GM18511 (cell line): ENCODE data around the gene AGK.

Experiments used
- ATAC-seq: cut with Tn5 transposase; IDR thresholded peaks from one replicate; pipeline ENCODE4 v1.9.1; 2021; ENCODE audit warnings: mild to moderate bottlenecking, moderate library complexity; ENCODE audit not compliant: unreplicated experiment

Gene AGK, protein sequence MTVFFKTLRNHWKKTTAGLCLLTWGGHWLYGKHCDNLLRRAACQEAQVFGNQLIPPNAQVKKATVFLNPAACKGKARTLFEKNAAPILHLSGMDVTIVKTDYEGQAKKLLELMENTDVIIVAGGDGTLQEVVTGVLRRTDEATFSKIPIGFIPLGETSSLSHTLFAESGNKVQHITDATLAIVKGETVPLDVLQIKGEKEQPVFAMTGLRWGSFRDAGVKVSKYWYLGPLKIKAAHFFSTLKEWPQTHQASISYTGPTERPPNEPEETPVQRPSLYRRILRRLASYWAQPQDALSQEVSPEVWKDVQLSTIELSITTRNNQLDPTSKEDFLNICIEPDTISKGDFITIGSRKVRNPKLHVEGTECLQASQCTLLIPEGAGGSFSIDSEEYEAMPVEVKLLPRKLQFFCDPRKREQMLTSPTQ

DNA sequence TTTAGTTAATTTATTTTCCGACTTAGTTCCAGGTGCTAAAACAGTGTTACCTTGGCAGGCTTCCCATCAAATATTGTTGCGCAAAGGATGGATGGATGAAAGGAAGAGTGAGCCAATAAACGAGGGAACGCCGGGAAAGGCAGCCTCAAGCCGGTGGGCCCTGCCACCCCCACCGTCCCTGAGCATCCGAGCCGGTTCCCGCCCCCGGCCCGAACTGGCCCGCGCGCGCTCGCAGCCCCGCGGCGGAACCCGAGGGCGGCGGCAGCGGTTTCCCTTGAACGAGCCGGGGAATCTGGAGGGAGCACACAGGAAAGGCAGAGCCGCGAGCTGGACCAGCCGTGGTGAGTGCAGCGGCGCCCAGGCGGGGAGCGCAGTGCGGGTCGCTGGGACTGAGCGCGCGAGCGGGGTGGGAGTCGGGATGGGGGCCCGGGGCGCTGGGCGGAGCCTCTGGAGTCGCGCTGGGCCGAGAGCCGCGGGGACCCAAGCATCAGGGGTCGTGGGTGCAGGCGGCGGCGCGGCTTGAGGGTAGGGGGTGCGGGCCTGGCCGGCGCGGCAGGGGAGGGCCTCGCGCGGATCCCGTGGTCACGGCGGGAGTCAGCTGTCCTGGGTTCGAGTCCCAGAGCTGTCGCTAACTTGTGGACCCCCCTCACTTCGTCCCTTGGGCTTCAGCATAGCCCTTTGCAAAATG, at the start of gene AGK:
TSS of gene AGK (plus strand) at position 317 of the 688 bp plus-strand sequence. CDS start 4,057 bp downstream, outside the sequence.
- peak; percentile 96 for ATAC-seq

DNA sequence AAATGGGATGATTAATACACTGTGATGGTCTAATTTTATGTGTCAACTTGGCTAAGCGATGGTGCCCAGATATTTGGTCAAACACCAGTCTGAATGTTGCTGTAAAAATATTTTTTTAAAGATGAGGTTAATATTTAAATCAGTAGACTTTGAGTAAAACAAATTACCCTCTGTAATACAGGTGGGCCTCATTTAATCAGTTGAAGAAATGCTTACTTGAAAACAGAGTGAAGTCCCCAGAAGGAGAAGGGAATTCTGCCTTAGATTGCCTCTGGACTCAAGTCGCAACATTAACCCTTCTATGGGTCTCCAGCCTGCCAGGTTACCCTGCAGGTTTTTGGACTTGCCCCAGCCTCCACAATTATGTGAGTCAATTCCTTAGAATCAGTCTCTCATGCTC, 49.8 kb upstream of the AGK start:
- ATAC-seq: no peak

DNA sequence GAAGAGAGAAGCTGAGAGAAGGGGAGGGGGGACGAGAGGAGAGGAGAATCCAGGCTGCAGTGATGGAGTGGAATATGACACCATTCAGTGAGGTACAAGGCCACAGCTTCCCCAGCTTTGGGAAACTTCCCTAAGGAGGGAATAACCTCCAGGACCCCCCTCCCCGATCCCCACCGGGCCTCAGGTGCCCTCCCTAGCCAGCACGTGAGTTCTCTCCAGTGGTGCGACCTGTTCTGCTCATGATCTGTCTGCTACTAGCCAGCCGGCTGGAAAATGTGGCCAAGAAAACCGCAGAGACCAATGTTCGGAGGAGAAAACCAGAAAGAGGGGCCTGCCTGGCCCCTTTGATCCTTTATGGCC, 39.9 kb upstream of the AGK start:
- no peak for ATAC-seq

DNA sequence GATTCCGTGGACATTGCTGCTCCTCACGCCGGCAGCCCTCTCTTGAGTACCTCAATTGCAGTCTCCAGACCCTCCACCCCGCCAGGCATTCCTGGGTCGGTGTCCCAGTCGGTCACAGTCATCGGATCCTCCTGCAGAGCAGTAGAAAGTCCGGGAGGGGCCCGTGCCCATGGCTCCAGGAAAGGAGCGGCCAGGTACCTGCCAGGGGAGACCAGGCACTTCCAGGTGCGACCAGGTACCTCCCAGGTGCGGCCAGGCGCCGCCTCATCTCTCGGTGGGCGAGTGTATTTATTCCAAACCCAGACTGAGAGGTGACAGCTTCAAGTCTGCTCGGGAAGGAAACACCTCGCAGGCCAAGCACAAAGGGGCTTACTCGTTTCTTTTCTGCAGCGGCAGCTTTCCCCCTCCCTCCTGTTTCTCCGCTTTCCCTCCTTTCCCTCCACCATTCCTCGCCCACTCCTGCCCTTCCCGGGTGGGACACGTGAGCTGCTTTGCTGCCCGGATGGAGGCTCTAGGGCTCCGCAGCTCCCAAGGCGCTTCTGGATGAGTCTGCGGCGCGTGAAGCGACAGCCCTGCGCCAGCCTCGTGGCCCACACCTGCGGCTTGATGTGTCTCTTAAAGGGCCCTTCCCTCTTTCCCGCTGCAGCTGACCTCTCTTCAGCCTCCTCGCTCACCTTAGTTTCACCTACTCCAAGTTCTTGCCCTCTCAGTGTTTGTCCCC, 39.4 kb upstream of the AGK start:
- ATAC-seq: no peak

DNA sequence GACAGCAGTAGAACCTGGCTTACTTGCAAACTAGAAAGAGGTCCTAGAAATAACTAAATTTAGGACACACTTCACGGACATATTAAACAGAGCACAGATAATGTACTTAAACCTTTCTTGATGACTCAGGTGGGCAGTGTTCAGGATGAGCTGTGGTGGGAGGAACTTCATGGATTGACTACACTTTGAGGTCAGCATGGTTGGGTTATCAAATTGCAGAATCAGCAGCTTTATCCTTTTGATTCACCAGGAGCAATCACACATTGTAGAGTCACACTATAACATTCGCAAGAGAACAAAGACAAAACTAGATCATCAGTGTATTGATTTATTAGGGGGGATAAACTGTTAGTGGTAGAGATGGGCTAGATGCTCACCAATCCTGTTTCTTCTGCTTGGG, 38.6 kb upstream of the AGK start:
- no peak for ATAC-seq

DNA sequence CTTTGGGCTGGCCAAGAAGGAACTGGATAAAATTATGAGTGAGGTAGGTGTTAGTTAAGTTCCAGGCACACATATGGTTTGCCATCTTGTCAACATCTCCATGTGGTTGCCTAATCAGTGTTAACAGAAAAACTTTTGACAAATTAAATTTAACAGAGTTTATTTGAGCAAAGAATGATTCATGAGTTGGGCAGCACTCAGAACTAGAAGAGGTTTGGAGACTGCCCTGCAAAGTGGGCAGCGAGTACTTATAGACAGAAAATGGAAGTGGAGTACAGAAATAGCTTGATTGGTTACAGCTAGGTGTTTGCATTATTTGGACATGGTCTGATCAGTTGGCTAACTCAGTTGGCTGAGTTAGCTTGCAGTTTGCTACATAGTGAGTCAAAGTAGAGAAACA, 37.5 kb upstream of the AGK start:
- no peak for ATAC-seq

DNA sequence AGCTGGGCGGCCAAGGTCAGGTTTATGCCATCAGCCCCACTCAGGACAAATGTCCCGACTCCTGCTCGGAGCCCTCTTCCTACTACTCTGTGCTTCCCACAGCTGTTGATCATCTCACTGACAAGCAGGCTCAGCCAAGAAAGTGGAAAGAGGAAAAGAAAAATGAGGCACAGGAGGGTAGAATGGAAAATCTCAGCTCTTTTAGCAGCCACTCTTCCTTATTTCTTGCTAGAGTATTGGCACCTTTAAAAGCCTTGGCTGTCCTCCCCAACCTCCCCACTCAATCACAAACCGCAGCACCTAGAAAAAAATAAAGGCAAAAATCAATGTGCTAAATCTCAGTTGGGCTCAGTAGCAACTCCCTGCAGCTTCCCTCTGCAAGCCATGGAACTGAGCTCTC, 35.3 kb upstream of the AGK start:
- no peak for ATAC-seq

DNA sequence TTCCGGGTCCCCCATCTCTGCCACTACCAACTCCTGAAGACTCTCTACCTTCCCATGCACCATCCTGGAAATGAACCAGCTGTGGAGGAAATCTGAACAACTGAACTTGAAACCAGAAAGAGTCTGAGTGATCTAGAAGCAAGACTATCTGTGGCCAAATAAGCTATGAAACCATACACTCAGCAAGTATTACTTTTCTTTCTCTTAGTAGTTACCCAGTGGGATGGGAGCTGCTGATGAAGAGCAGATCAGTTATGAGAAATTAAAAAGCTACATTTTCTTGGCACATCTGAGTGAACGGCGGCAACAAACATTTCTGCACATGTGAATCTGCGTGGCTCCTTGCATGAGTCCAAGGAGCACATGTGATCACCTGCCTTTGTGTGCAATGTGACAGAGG, 31.6 kb upstream of the AGK start:
- ATAC-seq: no peak

DNA sequence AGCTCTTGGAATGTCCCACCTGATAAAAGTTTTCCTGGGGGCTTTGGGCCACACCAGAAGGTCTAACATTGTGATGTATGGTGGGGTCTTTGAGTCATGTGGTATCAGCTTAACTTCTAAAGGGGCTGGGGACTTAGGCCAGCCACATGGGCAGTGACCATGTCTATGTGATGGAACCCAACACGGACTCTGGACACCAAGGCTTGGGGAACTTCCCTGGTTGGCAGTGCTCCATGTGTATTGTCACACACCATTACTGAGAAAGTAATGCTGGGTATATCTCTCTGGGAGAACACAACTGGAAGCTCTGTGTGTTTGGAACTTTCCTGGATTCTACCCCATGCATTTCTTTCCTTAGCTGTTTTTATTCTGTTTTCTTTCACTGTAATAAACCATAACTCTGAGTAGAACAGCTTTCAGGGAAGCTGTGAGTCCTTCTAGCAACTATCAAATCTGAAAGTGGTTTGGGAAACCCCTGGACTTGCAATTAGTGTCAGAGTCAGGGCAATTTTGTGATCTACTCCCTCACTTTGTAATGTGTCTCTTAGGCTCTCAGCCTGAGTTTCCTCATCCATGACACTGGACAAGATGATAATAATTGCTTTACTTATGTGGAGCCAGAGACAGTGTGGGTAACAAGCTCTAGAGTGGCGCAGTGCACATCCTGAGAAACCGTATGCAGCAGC, 28.4 kb upstream of the AGK start:
- ATAC-seq: no peak

DNA sequence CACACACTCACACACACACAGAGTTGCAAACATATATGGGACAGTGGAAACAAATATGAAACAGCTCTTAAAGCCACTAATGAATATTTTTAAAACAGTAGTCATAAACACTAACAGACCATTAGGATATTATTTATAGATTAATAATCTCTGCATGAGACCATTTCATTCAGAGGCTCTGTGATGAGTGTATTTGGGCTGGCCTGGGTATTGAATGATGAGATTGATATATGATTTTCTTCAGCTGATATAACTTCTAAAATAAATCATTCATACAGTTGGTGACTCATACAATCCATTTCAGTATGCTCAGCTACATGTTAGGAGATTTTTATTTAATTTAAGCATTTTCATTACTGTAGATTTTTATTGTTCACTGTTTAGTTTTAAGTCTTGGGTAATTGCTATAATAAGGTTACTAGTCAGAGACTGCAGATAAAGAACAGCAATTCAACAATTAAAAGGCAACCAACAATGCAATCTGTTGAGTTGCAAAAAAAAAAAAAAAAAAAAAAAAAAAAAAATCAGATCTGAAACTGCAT, 25.2 kb upstream of the AGK start:
- no peak for ATAC-seq

DNA sequence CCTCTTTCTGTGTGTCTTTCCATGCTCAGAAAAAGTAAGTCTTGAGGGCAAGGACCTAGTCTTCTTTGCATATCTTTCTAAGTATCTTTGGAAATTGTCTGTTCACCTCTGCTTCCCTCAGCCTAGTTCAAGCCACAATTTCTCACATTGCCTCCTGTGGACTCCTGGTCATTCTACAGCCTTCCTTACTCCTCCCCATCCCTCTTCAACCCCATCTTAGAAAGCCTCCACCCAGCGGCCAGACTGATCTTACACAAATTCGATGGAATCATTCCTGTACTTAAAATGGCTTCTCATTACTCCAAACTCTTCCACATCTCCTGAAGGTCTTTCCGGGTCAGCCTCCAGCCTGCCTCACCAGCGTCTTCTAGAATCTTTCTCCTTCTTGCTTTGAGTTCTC, 24.1 kb upstream of the AGK start:
- ATAC-seq: no peak

DNA sequence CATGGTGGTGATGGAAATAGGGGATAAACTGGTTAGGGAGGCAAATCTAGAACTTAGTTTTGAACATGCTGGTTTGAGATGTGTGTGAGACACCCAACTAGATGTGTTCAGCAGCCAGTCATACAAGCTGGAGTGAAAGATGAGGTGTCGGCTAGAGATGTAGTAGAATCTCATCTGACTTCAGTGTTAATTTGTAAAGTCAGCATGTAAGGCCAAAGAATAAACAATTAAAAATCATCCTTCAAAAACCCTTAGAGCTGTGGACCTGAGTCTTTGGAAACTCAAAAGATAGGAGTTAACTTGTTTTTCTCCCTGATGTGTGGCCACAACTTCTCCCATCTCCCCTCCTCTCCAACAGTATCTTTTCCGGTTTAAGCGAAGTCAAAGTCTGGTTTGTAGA, 22.8 kb upstream of the AGK start:
- ATAC-seq: no peak

DNA sequence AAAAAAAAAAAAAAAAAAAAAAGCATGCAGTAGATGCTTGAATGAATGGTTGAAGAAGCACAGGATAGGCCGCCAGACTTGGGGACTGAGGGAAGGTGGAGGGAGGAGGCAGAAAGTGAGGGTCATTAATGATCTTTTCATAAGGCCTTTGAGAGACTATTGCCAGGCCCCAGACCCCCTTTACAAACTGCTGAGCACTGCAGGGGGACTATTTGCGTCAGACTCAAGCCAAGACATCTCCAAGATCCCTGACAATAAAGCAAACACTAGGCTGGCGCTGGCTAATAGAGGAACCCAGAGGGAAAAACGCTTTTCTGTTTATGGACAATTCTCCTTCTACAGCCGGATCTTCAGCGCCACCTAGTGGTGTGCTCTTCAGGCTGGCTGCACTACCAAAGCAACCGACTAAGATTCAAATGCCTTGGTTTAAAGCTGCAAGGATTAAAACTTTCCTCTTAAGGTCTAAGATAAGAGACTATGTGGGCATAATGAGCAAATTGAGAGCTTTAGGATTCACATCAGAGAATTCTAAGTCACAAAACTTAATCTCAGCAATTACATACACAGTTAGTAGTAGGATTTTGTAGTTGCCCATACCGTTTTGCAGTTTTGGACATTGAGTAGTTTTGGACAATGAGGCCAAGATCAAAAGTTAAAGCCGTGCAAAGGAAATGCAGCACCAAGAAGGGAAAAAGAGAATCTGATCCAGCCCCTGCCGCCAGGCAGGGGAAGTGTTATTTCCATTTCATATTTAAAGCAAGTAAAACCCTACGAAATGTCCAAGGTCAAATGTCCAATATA, 17.9 kb upstream of the AGK start:
- ATAC-seq: no peak

DNA sequence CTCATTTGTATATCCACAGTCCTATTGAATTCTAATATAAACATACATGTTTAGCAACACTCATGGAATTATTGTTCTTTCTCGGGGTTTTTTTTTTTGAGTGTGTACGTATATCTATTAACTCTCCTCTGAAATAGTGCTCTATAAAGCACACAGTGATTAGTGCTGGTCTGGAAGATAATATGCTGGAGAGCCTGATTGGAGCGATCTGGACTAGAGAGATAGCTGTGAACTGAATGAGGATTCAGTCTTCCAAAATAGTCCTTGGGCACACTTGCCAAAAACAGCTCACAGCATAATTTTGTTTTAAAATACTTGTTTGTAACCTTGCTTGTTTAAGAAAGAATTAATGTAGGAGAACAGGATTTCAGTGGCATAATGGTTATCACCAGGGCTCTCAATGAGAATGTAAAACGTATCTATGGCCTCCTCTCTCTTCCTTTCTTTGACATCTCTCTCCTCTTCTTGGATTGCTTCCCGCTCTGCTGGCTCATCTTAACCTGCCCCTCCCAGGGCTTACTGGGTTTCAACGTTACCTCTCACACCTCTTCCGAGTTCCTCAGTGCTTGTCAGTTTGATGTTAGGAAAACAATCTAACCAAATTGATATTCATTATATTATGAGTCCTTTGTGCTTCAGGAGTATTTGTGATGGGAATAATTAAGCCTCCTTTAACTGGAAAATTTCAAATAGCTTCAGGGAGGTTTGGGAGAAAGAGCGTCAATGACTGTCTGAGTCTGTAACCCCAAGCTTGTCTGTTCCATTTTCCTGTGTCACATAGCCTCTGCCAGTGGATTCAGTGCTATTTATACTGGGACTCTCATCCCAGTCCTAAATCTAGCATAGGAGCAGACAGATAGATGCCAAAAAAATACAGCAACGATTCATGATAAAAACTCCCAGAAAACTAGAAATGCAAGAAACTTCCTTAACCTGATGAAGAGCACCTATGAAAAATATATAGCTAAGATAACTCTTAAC, 16.2 kb upstream of the AGK start:
- ATAC-seq: no peak

DNA sequence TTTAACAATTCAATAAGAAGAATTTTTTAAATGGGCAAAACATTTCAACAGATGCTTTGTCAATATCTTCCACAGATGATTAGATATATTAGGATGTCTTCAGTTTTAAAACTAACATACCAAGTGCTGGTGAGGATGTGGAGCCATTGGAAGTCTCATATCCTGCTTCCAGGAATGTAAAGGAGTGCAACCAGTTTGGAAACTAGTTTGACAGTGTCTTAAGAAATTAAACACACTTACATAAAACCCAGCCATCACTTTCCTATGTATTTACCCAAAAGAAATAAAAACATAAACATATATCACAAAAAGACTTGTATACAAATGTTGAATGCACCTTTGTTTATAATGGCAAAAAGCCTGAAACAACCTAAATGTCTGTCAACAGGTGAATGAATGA, 13.3 kb upstream of the AGK start:
- no peak for ATAC-seq

DNA sequence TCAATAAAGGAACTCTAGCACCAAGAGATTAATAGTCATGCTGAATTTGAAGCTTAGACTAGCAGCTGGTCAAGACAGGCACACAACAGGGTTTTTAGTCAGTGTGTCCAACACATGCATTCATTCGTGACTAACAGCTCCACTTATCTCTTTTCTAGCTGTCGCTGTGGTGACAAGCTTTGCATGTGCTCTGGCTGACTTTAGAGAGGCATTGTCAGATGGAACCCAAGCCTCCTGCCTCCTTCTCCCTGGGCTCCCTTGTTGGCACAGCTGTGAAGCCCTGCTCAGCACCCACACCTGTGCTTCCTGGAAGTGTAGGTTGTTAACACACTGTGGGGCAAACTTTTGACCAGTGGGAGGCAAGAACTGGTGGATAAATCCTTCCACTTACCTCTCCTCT, 9.8 kb upstream of the AGK start:
- no peak for ATAC-seq

DNA sequence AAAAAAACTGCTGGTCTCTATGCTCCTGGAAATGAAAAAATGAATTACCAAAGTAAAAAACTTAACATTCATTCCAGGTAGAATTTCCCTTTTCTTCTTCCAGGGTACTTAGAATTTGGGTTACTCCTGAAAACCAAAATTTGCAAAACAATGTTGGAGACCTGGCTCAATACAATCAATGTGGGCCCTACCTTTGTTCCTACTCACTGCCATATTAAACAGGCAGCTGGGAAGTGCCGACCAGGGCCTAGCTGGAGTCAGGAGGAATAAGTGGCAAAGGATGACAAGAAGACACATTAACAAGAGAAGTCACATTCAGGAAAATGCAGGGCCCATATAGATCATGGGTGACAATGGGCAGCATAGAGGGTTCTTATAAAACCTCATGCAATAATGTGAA, 6.4 kb upstream of the AGK start:
- no peak for ATAC-seq

DNA sequence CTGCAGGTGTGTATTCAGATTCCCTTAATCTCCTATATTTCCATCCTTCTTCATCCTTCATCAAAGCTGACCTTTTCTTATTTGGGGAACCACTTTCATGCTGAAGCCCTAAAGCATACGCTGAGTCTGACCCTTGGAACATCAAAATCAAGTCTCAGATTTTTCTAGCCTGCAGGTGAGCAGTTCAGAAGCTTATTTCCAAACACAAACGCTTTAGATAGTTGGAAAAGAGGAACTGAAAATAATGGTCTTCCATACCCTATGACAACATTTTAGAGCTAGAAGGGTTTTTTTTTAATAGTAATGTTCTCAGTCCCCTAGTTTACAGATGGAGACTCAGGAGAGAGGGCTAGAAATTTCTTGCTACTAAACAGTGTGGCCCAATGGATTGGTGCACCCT, 1.6 kb upstream of the AGK start:
- no peak for ATAC-seq
